K562 (cell line): ENCODE results near the gene PDCD7. TPM values are rescaled to one million over a fixed set of nuclear protein-coding genes. Genes with fewer than 3 reads are reported as not detected.

Experiments
- ATF7 ChIP-seq: fragments of 450-650 bp; IDR thresholded peaks from 2 replicates; pipeline ENCODE4 v1.7.1; 2014; ENCODE audit warnings: mild to moderate bottlenecking, moderate library complexity
- FOXA3 ChIP-seq, 2 experiments: fragments of 450-650 bp in 1 of 2; sonication (generic) in 1 of 2; formaldehyde crosslinking; IDR thresholded peaks in 1 of 2; conservative IDR thresholded peaks in 1 of 2; 2 replicates each; pipeline versions ENCODE4 v1.4.0 to v1.8.0; 2020 to 2022; ENCODE audit warnings: mild to moderate bottlenecking in 2 of 2, missing genetic modification reagents in 1 of 2
- GATAD2B ChIP-seq: fragments of 450-650 bp; IDR thresholded peaks from 2 replicates; pipeline ENCODE4 v1.6.1; 2017; ENCODE audit warnings: mild to moderate bottlenecking, borderline replicate concordance
- GTF2A2 ChIP-seq: IDR thresholded peaks from 2 replicates; pipeline ENCODE4 v1.6.1; 2016; ENCODE audit warnings: mild to moderate bottlenecking, missing genetic modification characterization, missing compliant biosample characterization
- HDGF ChIP-seq: fragments of 450-650 bp; IDR thresholded peaks from 2 replicates; pipeline ENCODE4 v1.6.1; 2016
- ILK ChIP-seq: fragments of 450-650 bp; IDR thresholded peaks from 2 replicates; pipeline ENCODE4 v1.6.1; 2016; ENCODE audit warnings: missing genetic modification characterization, low read depth, mild to moderate bottlenecking, missing compliant biosample characterization, moderate library complexity, borderline replicate concordance
- KDM2B ChIP-seq: fragments of 250-450 bp; sonication (Bioruptor Pico); IDR thresholded peaks from 2 replicates; pipeline ENCODE4 v1.8.0; 2021; ENCODE audit warnings: mild to moderate bottlenecking, moderate library complexity
- POLR2AphosphoS5 ChIP-seq: IDR thresholded peaks from 2 replicates; pipeline ENCODE4 v1.6.1; 2011; ENCODE audit warnings: mild to moderate bottlenecking, low read depth, low read length, moderate library complexity; ENCODE audit not compliant: control insufficient read depth, insufficient read depth
- SMARCE1 ChIP-seq: fragments of 450-650 bp; IDR thresholded peaks from 2 replicates; pipeline ENCODE4 v1.7.1; 2016; ENCODE audit warnings: mild to moderate bottlenecking
- XRCC3 ChIP-seq: fragments of 450-650 bp; IDR thresholded peaks from 2 replicates; pipeline ENCODE4 v1.6.1; 2017; ENCODE audit warnings: mild to moderate bottlenecking, moderate library complexity
- ZBTB43 ChIP-seq: sonication (generic); formaldehyde crosslinking; IDR thresholded peaks from 2 replicates; pipeline ENCODE4 v1.8.0; 2023; ENCODE audit warnings: mild to moderate bottlenecking, missing genetic modification reagents
- ZBTB49 ChIP-seq: sonication (generic); formaldehyde crosslinking; IDR thresholded peaks from 2 replicates; pipeline ENCODE4 v1.8.0; 2022; ENCODE audit warnings: missing genetic modification reagents, mild to moderate bottlenecking, borderline replicate concordance
- ZKSCAN1 ChIP-seq: fragments of 150-350 bp; IDR thresholded peaks from 2 replicates; pipeline ENCODE4 v1.6.1; 2016; ENCODE audit warnings: low read depth, low read length
- ZNF165 ChIP-seq: fragments of 250-450 bp; sonication (Bioruptor Pico); IDR thresholded peaks from 2 replicates; pipeline ENCODE4 v1.4.0; 2020; ENCODE audit warnings: borderline replicate concordance
- ZNF384 ChIP-seq: IDR thresholded peaks from 2 replicates; pipeline ENCODE4 v1.6.1; 2012; ENCODE audit warnings: low read depth, low read length, improper control_type of control experiment
- ZNF583 ChIP-seq: fragments of 250-450 bp; sonication (Bioruptor Pico); IDR thresholded peaks from 2 replicates; pipeline ENCODE4 v1.4.0; 2020
- polyA plus RNA-seq, 8 experiments: library from polyadenylated mRNA; depleted of rRNA in 4 of 8; stranded (reverse) in 5 of 8; unstranded in 3 of 8; fragments of >200 nt; fragmentation: Nextera tagmentation in 2 of 8; fragmentation: Illumina TruSeq in 1 of 8; extraction: Ambion mirVana in 2 of 8; extraction: Trizol in 1 of 8; gene quantifications; 2 replicates each; pipeline versions ENCODE4 v1.2.1 to v1.2.3, GENCODE V29; 2011 to 2014; ENCODE audit warnings: inconsistent platforms in 1 of 8, missing spikeins in 1 of 8
- total RNA-seq, 7 experiments: library from RNA; depleted of rRNA in 6 of 7; stranded (reverse); fragments of >200 nt in 6 of 7; fragmentation: Illumina TruSeq in 2 of 7; extraction: Trizol in 2 of 7; gene quantifications; 2 replicates each; pipeline versions ENCODE4 v1.2.1 to v1.2.3, GENCODE V29; 2011 to 2021; ENCODE audit warnings: low replicate concordance in 1 of 7
- TF ChIP-seq, protein P1 (sequence below): IDR thresholded peaks from 2 replicates; pipeline ENCODE4 v1.6.1; 2011; ENCODE audit warnings: borderline replicate concordance, low read depth, mild to moderate bottlenecking, moderate library complexity, low read length; ENCODE audit not compliant: insufficient read depth, poor library complexity, severe bottlenecking
- TF ChIP-seq, protein P2 (sequence below): IDR thresholded peaks from 2 replicates; pipeline ENCODE4 v1.6.1; 2014; ENCODE audit warnings: antibody characterized with exemption
- TF ChIP-seq, protein P3 (sequence below), 2 experiments: fragments of 450-650 bp; IDR thresholded peaks; 2 replicates each; pipeline ENCODE4 v1.6.1; 2016

Gene PDCD7
- total and polyA plus RNA-seq, 9 of the 15 experiments (the other 6 are each of a cell fraction or from before 2014, with no cell fraction given) = 11.8 to 30.2 (median 18.8) TPM

- TF ChIP-seq, protein P1, sequence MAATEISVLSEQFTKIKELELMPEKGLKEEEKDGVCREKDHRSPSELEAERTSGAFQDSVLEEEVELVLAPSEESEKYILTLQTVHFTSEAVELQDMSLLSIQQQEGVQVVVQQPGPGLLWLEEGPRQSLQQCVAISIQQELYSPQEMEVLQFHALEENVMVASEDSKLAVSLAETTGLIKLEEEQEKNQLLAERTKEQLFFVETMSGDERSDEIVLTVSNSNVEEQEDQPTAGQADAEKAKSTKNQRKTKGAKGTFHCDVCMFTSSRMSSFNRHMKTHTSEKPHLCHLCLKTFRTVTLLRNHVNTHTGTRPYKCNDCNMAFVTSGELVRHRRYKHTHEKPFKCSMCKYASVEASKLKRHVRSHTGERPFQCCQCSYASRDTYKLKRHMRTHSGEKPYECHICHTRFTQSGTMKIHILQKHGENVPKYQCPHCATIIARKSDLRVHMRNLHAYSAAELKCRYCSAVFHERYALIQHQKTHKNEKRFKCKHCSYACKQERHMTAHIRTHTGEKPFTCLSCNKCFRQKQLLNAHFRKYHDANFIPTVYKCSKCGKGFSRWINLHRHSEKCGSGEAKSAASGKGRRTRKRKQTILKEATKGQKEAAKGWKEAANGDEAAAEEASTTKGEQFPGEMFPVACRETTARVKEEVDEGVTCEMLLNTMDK = no peak
- TF ChIP-seq, protein P2, sequence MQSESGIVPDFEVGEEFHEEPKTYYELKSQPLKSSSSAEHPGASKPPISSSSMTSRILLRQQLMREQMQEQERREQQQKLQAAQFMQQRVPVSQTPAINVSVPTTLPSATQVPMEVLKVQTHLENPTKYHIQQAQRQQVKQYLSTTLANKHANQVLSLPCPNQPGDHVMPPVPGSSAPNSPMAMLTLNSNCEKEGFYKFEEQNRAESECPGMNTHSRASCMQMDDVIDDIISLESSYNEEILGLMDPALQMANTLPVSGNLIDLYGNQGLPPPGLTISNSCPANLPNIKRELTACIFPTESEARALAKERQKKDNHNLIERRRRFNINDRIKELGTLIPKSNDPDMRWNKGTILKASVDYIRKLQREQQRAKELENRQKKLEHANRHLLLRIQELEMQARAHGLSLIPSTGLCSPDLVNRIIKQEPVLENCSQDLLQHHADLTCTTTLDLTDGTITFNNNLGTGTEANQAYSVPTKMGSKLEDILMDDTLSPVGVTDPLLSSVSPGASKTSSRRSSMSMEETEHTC = no peak
- TF ChIP-seq XRCC3 = no peak
- TF ChIP-seq, protein P3, sequence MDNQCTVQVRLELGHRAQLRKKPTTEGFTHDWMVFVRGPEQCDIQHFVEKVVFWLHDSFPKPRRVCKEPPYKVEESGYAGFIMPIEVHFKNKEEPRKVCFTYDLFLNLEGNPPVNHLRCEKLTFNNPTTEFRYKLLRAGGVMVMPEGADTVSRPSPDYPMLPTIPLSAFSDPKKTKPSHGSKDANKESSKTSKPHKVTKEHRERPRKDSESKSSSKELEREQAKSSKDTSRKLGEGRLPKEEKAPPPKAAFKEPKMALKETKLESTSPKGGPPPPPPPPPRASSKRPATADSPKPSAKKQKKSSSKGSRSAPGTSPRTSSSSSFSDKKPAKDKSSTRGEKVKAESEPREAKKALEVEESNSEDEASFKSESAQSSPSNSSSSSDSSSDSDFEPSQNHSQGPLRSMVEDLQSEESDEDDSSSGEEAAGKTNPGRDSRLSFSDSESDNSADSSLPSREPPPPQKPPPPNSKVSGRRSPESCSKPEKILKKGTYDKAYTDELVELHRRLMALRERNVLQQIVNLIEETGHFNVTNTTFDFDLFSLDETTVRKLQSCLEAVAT (IDR thresholded peaks at IDR 0.05) = 0 out of 4 replicates have a peak, but pooled peaks of 1 of the 2 experiments have one; percentile 45
- TF ChIP-seq ZBTB49 (CRISPR knock-in tag) = no peak
- TF ChIP-seq ZBTB43 (CRISPR knock-in tag) = no peak
- TF ChIP-seq ZNF384 = no peak
- no peak for TF ChIP-seq GTF2A2 (tag)
- TF ChIP-seq ZKSCAN1 = no peak
- no peak for TF ChIP-seq ZNF165 (CRISPR knock-in tag)
- TF ChIP-seq GATAD2B = no peak
- TF ChIP-seq ZNF583 (CRISPR knock-in tag) = no peak
- TF ChIP-seq POLR2AphosphoS5 = no peak
- TF ChIP-seq SMARCE1 = peak; percentile 43; the same call in 1 of the 2 replicates
- no peak for TF ChIP-seq FOXA3 (CRISPR knock-in tag; conservative IDR thresholded peaks at IDR 0.05 in 1 of 2, IDR thresholded peaks at IDR 0.05 in 1 of 2)
- no peak for TF ChIP-seq KDM2B (CRISPR knock-in tag)
- TF ChIP-seq ILK (tag) = no peak
- TF ChIP-seq ATF7 = peak; percentile 59
- no peak for TF ChIP-seq HDGF
Observed at GRCh38 chr15:65110676-65111292, 22.8 kb downstream of the PDCD7 start (continued).
